A549 (cell line): ENCODE data around the gene AGAP3. TPM values are rescaled to one million over a fixed set of nuclear protein-coding genes. Genes with fewer than 3 reads are reported as not detected.
A peak's percentile ranks its signal among the peaks of the same experiment; 100 is the strongest.

Source experiments
- ATAC-seq, 2 experiments: fragments of 200-7000 bp in 1 of 2; fragments of >200 bp in 1 of 2; cut with Nextera tagmentation in 1 of 2; cut with Tn5 transposase in 1 of 2; 3 replicates each; pipeline versions ENCODE4 v1.8.0 to v1.9.1; 2018 to 2020; ENCODE audit warnings: mild to moderate bottlenecking in 1 of 2, moderate library complexity in 1 of 2
- CTCF ChIA-PET: fragments of 300-600 bp; sonication (Branson Sonifier 250); formaldehyde crosslinking; extraction: SDS; loops from one replicate; lab custom pipeline; 2021; ENCODE audit warnings: antibody characterized with exemption, inconsistent platforms; lab: Yijun Ruan, JAX
- POLR2A ChIA-PET: fragments of 350-600 bp; formaldehyde crosslinking; extraction: SDS; loops from one replicate; lab custom pipeline; 2021; ENCODE audit warnings: antibody characterized with exemption, inconsistent platforms; lab: Yijun Ruan, JAX
- DNase-seq, 2 experiments: peaks; one replicate each; pipeline versions ENCODE4 v3.0.0 to v3.0.0-alpha.2; 2011 to 2016; ENCODE audit warnings: low read depth in 1 of 2, low spot score in 1 of 2
- FAIRE-seq: peaks from 2 replicates; lab custom pipeline; 2011; peaks lifted over from hg19 to GRCh38; lab: Jason Lieb, UNC
- H3K27ac ChIP-seq, 2 experiments: fragments of >200 bp; sonication (Bioruptor Twin); formaldehyde crosslinking; 3 replicates each; pipeline ENCODE4 v1.5.1; 2016 to 2017
- H3K4me1 ChIP-seq: fragments of >200 bp; sonication (Bioruptor Twin); formaldehyde crosslinking; 3 replicates; pipeline ENCODE4 v1.6.1; 2016
- H3K4me2 ChIP-seq: fragments of >200 bp; sonication (Bioruptor Twin); formaldehyde crosslinking; 3 replicates; pipeline ENCODE4 v1.6.1; 2016
- H3K4me3 ChIP-seq: fragments of >200 bp; sonication (Bioruptor Twin); formaldehyde crosslinking; 3 replicates; pipeline ENCODE4 v1.5.1; 2016
- H3K9me3 ChIP-seq: fragments of >200 bp; sonication (Bioruptor Twin); formaldehyde crosslinking; 3 replicates; pipeline ENCODE4 v1.6.1; 2016
- ATOH8 ChIP-seq: fragments of 250-450 bp; sonication (Bioruptor Pico); IDR thresholded peaks from 2 replicates; pipeline ENCODE4 v1.5.0; 2020; ENCODE audit warnings: low read depth, mild to moderate bottlenecking, moderate library complexity
- CEBPB ChIP-seq, 2 experiments: fragments of >200 bp in 1 of 2; sonication (Bioruptor Twin) in 1 of 2; formaldehyde crosslinking in 1 of 2; IDR thresholded peaks; 2 replicates each; pipeline ENCODE4 v1.6.1; 2012 to 2016
- CHD2 ChIP-seq: fragments of 150-350 bp; IDR thresholded peaks from 2 replicates; pipeline ENCODE4 v1.6.1; 2014; ENCODE audit warnings: low read length; ENCODE audit not compliant: partially characterized antibody
- CTCF ChIP-seq: fragments of >200 bp; sonication (Bioruptor Twin); formaldehyde crosslinking; IDR thresholded peaks from 3 replicates; pipeline ENCODE4 v1.5.1; 2016
- ELK1 ChIP-seq: fragments of 150-350 bp; IDR thresholded peaks from 2 replicates; pipeline ENCODE4 v1.6.1; 2014; ENCODE audit warnings: low read depth, mild to moderate bottlenecking, low read length
- EP300 ChIP-seq, 2 experiments: fragments of >200 bp; sonication (Bioruptor Twin); formaldehyde crosslinking; IDR thresholded peaks; 2 replicates in 1 of 2; 3 replicates in 1 of 2; pipeline ENCODE4 v1.6.1; 2016 to 2017
- GATA3 ChIP-seq: IDR thresholded peaks from 2 replicates; pipeline ENCODE4 v1.6.1; 2012; ENCODE audit warnings: borderline replicate concordance
- HDAC2 ChIP-seq: fragments of 200-600 bp; sonication (generic); IDR thresholded peaks from 2 replicates; pipeline ENCODE4 v1.6.1; 2016
- HMGXB4 ChIP-seq: fragments of 250-450 bp; sonication (Bioruptor Pico); IDR thresholded peaks from 2 replicates; pipeline ENCODE4 v1.5.0; 2021; ENCODE audit warnings: mild to moderate bottlenecking, moderate library complexity, borderline replicate concordance
- HOXB13 ChIP-seq: fragments of 250-450 bp; sonication (Bioruptor Pico); IDR thresholded peaks from 2 replicates; pipeline ENCODE4 v1.5.0; 2020; ENCODE audit warnings: low read depth, mild to moderate bottlenecking, moderate library complexity
- JUN ChIP-seq, 2 experiments: fragments of >200 bp; sonication (Bioruptor Twin); formaldehyde crosslinking; IDR thresholded peaks; 2 replicates in 1 of 2; 3 replicates in 1 of 2; pipeline ENCODE4 v1.6.1; 2016 to 2017
- KDM1A ChIP-seq: fragments of 200-600 bp; sonication (generic); IDR thresholded peaks from 2 replicates; pipeline ENCODE4 v1.6.1; 2016; ENCODE audit warnings: low read depth, mild to moderate bottlenecking
- MAFK ChIP-seq: fragments of 450-650 bp; IDR thresholded peaks from 2 replicates; pipeline ENCODE4 v1.6.1; 2014; ENCODE audit not compliant: partially characterized antibody
- MYC ChIP-seq: IDR thresholded peaks from 2 replicates; pipeline ENCODE4 v1.6.1; 2012; ENCODE audit warnings: mild to moderate bottlenecking, inconsistent platforms, low read length, improper control_type of control experiment, borderline replicate concordance
- NFE2L2 ChIP-seq: fragments of 150-350 bp; conservative IDR thresholded peaks from 2 replicates; pipeline ENCODE4 v1.6.1; 2014; ENCODE audit warnings: low read length
- NPAS2 ChIP-seq: fragments of 250-450 bp; sonication (Bioruptor Pico); IDR thresholded peaks from 2 replicates; pipeline ENCODE4 v1.8.0; 2022; ENCODE audit warnings: mild to moderate bottlenecking, moderate library complexity, borderline replicate concordance
- PBX3 ChIP-seq: IDR thresholded peaks from 2 replicates; pipeline ENCODE4 v1.6.1; 2012
- POLR2A ChIP-seq: IDR thresholded peaks from 2 replicates; pipeline ENCODE4 v1.6.1; 2012; ENCODE audit warnings: mild to moderate bottlenecking, low read length
- RAD21 ChIP-seq, 2 experiments: fragments of >200 bp in 1 of 2; sonication (Bioruptor Twin) in 1 of 2; formaldehyde crosslinking in 1 of 2; IDR thresholded peaks in 1 of 2; conservative IDR thresholded peaks in 1 of 2; 2 replicates in 1 of 2; 3 replicates in 1 of 2; pipeline ENCODE4 v1.6.1; 2012 to 2018; ENCODE audit warnings: inconsistent platforms in 1 of 2
- REST ChIP-seq: fragments of 200-600 bp; sonication (generic); IDR thresholded peaks from 2 replicates; pipeline ENCODE4 v1.6.1; 2016; ENCODE audit warnings: antibody characterized with exemption, mild to moderate bottlenecking, moderate library complexity
- RFX5 ChIP-seq: fragments of 450-650 bp; IDR thresholded peaks from 2 replicates; pipeline ENCODE4 v1.7.1; 2014; ENCODE audit warnings: antibody characterized with exemption, mild to moderate bottlenecking, moderate library complexity
- RNF2 ChIP-seq: fragments of 200-600 bp; sonication (generic); IDR thresholded peaks from 2 replicates; pipeline ENCODE4 v1.6.1; 2016; ENCODE audit warnings: low read depth, mild to moderate bottlenecking, antibody characterized with exemption, moderate library complexity, borderline replicate concordance
- SREBF2 ChIP-seq: fragments of 450-650 bp; IDR thresholded peaks from 2 replicates; pipeline ENCODE4 v1.6.1; 2014; ENCODE audit warnings: mild to moderate bottlenecking, moderate library complexity
- TFCP2L1 ChIP-seq: fragments of 250-450 bp; sonication (Bioruptor Pico); IDR thresholded peaks from 2 replicates; pipeline ENCODE4 v1.5.0; 2021; ENCODE audit warnings: mild to moderate bottlenecking
- TP53 ChIP-seq: fragments of 250-450 bp; sonication (Bioruptor Pico); IDR thresholded peaks from 2 replicates; pipeline ENCODE4 v1.5.0; 2021; ENCODE audit warnings: mild to moderate bottlenecking, moderate library complexity
- ZFP36 ChIP-seq: fragments of 450-650 bp; IDR thresholded peaks from 2 replicates; pipeline ENCODE4 v1.6.1; 2014; ENCODE audit warnings: borderline replicate concordance; ENCODE audit not compliant: partially characterized antibody
- ZSCAN20 ChIP-seq: fragments of 250-450 bp; sonication (Bioruptor Pico); IDR thresholded peaks from 2 replicates; pipeline ENCODE4 v1.8.0; 2022; ENCODE audit warnings: mild to moderate bottlenecking, moderate library complexity
- WGBS: methylation state at CpG from one replicate; pipeline ENCODE4 v1.1.6; 2017; ENCODE audit errors: missing lambda C conversion rate; 5-methylcytosine and 5-hydroxymethylcytosine counted together
- polyA plus RNA-seq, 4 experiments: library from polyadenylated mRNA; depleted of rRNA in 3 of 4; stranded (reverse); fragments of >200 nt; fragmentation: RNase III in 1 of 4; extraction: RNeasy Plus Mini Kit Qiagen cat#74134 plus additional on column Dnase treatment in 1 of 4; gene quantifications; 2 replicates in 3 of 4; 3 replicates in 1 of 4; pipeline ENCODE4 v1.2.3, GENCODE V29; 2011 to 2017

Gene AGAP3
- polyA plus RNA-seq, 2 of the 4 experiments (the other 2 are of a cell fraction): 33.8 to 45.9 TPM

- WGBS: 92% methylated on average over 7 of the region's 7 CpGs
- peaks cover 33% of the 10 kb centered on the region for H3K4me1 ChIP-seq
- DNase-seq (no peak), FAIRE-seq (no peak), ATAC-seq (no peak)
- ChIA-PET CTCF (interaction anchor here (1.3 to 27.1 kb wide), 11 partner anchors 16 to 134 kb away, joined by 3 to 412 read pairs (median 4); partner anchors contain the start of genes ABCB8 and SLC4A2), POLR2A (no interaction called here)
- H3K4me2 ChIP-seq: no peak overlapping the region
- TF ChIP-seq GATA3 (no peak), ZFP36 (no peak), EP300 (IDR thresholded peaks at IDR 0.05) (no peak), KDM1A (no peak), RFX5 (no peak), HDAC2 (no peak), NPAS2 (CRISPR knock-in tag) (no peak), SREBF2 (no peak), CEBPB (IDR thresholded peaks at IDR 0.05) (no peak), MYC (no peak), ZSCAN20 (CRISPR knock-in tag) (no peak), MAFK (no peak), TFCP2L1 (CRISPR knock-in tag) (no peak), CHD2 (no peak), PBX3 (no peak), JUN (IDR thresholded peaks at IDR 0.05) (no peak)
- no peak overlapping the region for H3K4me3 ChIP-seq
- H3K27ac ChIP-seq: no peak overlapping the region
- no peaks in the 10 kb centered on the region for H3K9me3 ChIP-seq
Measured at GRCh38 chr7:151091003-151091402, 4.7 kb downstream of the AGAP3 start.

- CTCF ChIA-PET: interaction anchor here (0.7 to 27.1 kb wide), 13 partner anchors 16 to 134 kb away, joined by 3 to 412 read pairs (median 4); partner anchors contain the start of genes ABCB8 and SLC4A2
- Histone ChIP-seq H3K4me3 (no peak overlapping the region), H3K9me3 (no peaks in the 10 kb centered on the region), H3K4me1 (peaks cover 36% of the 10 kb centered on the region), H3K4me2 (no peak overlapping the region), H3K27ac (no peak overlapping the region)
- peak; percentile 56 to 69 for DNase-seq
- POLR2A ChIA-PET: no interaction called here
- FAIRE-seq: no peak
- 54% methylated on average over 6 of the region's 6 CpGs for WGBS
- peak in 1 of 2 experiments; percentile 59; a peak in 3 of 6 replicates for ATAC-seq
- TF ChIP-seq ELK1 (no peak), RNF2 (no peak), ATOH8 (CRISPR knock-in tag) (no peak), REST (no peak), HOXB13 (CRISPR knock-in tag) (no peak), GATA3 (no peak), RFX5 (no peak), HMGXB4 (CRISPR knock-in tag) (no peak), EP300 (IDR thresholded peaks at IDR 0.05) (no peak), CTCF (peak; percentile 46), TP53 (CRISPR knock-in tag) (no peak), NFE2L2 (no peak), POLR2A (no peak), RAD21 (conservative IDR thresholded peaks at IDR 0.05 in 1 of 2, IDR thresholded peaks at IDR 0.05 in 1 of 2) (0 out of 5 replicates have a peak, but pooled peaks of 1 of the 2 experiments have one; percentile 26)
- TF ChIP-seq, all 56 proteins: peak for 2
Measured at GRCh38 chr7:151091431-151091830, 5.2 kb downstream of the AGAP3 start.
